ENCODE measurements around the gene SUMO3.

Gene SUMO3

DNA sequence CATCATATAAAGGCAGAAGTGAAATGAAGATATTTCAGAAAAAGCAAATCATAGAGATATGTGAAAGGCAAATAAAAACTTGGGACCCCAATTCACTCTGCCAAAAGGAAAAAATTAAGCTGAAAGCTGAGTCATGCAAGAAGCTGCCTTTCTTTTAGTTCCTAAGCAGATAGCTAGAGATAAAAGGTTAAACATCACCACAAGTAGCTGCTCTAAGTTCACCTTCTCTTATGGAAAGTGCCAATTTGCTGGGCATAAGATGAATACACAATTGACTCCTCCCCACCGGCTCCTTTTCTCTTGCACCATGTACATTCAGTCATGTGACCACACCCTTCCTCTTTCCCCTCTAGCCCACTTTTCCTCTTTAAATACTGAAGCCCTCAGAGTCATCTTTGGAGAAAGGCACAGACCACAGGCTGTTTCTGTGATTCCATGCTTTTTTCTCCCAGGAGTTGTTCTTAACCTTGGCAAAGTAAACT is 5.4 kb upstream of the SUMO3 start:
- TF ChIP-seq, protein P1, sequence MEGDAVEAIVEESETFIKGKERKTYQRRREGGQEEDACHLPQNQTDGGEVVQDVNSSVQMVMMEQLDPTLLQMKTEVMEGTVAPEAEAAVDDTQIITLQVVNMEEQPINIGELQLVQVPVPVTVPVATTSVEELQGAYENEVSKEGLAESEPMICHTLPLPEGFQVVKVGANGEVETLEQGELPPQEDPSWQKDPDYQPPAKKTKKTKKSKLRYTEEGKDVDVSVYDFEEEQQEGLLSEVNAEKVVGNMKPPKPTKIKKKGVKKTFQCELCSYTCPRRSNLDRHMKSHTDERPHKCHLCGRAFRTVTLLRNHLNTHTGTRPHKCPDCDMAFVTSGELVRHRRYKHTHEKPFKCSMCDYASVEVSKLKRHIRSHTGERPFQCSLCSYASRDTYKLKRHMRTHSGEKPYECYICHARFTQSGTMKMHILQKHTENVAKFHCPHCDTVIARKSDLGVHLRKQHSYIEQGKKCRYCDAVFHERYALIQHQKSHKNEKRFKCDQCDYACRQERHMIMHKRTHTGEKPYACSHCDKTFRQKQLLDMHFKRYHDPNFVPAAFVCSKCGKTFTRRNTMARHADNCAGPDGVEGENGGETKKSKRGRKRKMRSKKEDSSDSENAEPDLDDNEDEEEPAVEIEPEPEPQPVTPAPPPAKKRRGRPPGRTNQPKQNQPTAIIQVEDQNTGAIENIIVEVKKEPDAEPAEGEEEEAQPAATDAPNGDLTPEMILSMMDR (IDR thresholded peaks at IDR 0.05; ENCODE audit: low read depth, low read length): no peak
- no peak overlapping the region for H3K4me3 ChIP-seq (ENCODE audit: low read depth, low read length)

GRCh38 chr21:44822484-44823178 is 4.8 kb upstream of the SUMO3 start:
- no peak overlapping the region for H3K4me3 ChIP-seq (ENCODE audit: low read depth, low read length)
- TF ChIP-seq, protein P1 (IDR thresholded peaks at IDR 0.05; ENCODE audit: low read depth, low read length): no peak

DNA sequence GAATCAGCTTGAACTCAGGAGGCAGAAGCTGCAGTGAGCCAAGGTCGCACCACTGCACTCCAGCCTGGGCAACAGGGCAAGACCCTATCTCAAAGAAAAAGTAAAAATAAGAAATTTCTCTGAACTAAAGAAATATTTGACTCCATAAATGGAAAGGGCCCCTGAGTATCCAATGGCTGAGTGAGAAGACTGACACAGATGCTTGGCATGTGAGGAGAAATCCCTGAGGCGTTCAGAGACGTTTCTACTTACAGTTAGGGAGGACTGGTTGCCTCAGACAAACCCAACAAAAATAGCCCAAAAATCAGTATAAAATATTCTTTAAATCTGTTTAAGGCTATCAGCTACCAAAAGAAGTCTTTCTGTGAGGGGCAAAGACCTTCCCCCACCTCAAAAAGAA is 3.0 kb upstream of the SUMO3 start:
- TF ChIP-seq, protein P1 (IDR thresholded peaks at IDR 0.05; ENCODE audit: low read depth, low read length): no peak
- H3K4me3 ChIP-seq (ENCODE audit: low read depth, low read length): no peak overlapping the region

- H3K4me3 ChIP-seq (ENCODE audit: low read depth, low read length): no peak overlapping the region
- TF ChIP-seq, protein P1 (IDR thresholded peaks at IDR 0.05; ENCODE audit: low read depth, low read length): no peak
Observed at GRCh38 chr21:44819283-44820243, 1.7 kb upstream of the SUMO3 start.

DNA sequence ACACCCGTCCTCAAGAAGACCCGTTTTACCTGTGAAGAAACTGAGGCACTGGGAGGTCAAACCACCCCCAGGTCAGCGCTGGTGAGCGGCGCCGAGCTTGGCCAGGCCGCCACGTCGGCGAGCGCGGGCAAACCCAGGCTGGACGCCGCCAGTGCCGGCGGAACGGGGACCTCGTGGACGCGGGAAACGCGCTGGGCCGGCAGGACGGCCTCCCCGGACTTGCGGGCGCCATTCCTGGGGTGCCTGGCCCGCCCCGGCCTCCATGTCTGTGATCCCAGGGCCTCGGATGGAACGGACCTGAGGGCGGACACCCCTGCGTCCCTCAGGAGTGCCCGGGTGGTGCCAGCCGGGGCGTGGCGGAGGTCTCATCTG is 764 bp upstream of the SUMO3 start:
- TF ChIP-seq, protein P1 (IDR thresholded peaks at IDR 0.05; ENCODE audit: low read depth, low read length): no peak
- peak overlapping the region; percentile 66 for H3K4me3 ChIP-seq (ENCODE audit: low read depth, low read length)

GRCh38 chr21:44817506-44817880 is 369 bp downstream of the SUMO3 start:
- peak overlapping the region; percentile 66 for H3K4me3 ChIP-seq (ENCODE audit: low read depth, low read length)
- TF ChIP-seq, protein P1 (IDR thresholded peaks at IDR 0.05; ENCODE audit: low read depth, low read length): no peak

Data from WI38 (cell line).